Caco-2 (cell line): Measurements from ENCODE around the gene DNAJC1. TPM values are rescaled to one million over a fixed set of nuclear protein-coding genes. Genes with fewer than 3 reads are reported as not detected.

Experiments
- BruUV-seq: library from RNA; stranded (reverse); fragments of 400-500 nt; replicated peaks from 2 replicates; lab custom pipeline; 2021; lab: Mats Ljungman, UMichigan
- CTCF ChIA-PET: fragments of 300-600 bp; sonication (Branson Sonifier 250); formaldehyde crosslinking; loops from one replicate; lab custom pipeline; 2022; ENCODE audit warnings: antibody characterized with exemption; lab: Charles Lee
- POLR2A ChIA-PET: fragments of 300-600 bp; sonication (Branson Sonifier 250); formaldehyde crosslinking; loops from one replicate; lab custom pipeline; 2022; ENCODE audit warnings: antibody characterized with exemption; lab: Charles Lee
- DNase-seq, 2 experiments: peaks; one replicate each; pipeline versions ENCODE4 v3.0.0 to v3.0.0-alpha.2; 2020 to 2022
- H3K27me3 ChIP-seq: replicated peaks from 2 replicates; pipeline ENCODE4 v1.6.0; 2011; ENCODE audit warnings: low read length; ENCODE audit not compliant: control insufficient read depth, insufficient read depth
- H3K36me3 ChIP-seq: 2 replicates; pipeline ENCODE4 v1.5.1; 2011; ENCODE audit warnings: low read length; ENCODE audit not compliant: control insufficient read depth, insufficient read depth
- H3K4me1 ChIP-seq: fragments of 250-450 bp; sonication (Bioruptor Pico); 2 replicates; pipeline ENCODE4 v1.5.1; 2020; ENCODE audit warnings: mild to moderate bottlenecking
- H3K4me3 ChIP-seq: 2 replicates; pipeline ENCODE4 v1.5.1; 2011; ENCODE audit warnings: low read depth, mild to moderate bottlenecking, control low read depth, low read length
- H3K9me3 ChIP-seq: fragments of 250-450 bp; sonication (Bioruptor Pico); 2 replicates; pipeline ENCODE4 v1.5.1; 2020; ENCODE audit warnings: mild to moderate bottlenecking, moderate library complexity
- H3K27ac Mint-ChIP-seq: one replicate; pipeline ENCODE4 v1.8.0; 2022; ENCODE audit warnings: mixed read lengths; ENCODE audit not compliant: unreplicated experiment
- H3K27me3 Mint-ChIP-seq: one replicate; pipeline ENCODE4 v1.8.0; 2022; ENCODE audit warnings: mixed read lengths; ENCODE audit not compliant: insufficient read depth, unreplicated experiment
- H3K36me3 Mint-ChIP-seq: one replicate; pipeline ENCODE4 v1.8.0; 2022; ENCODE audit warnings: mild to moderate bottlenecking, mixed read lengths; ENCODE audit not compliant: insufficient read depth, unreplicated experiment
- H3K4me1 Mint-ChIP-seq: one replicate; pipeline ENCODE4 v1.8.0; 2022; ENCODE audit warnings: low read depth, mixed read lengths; ENCODE audit not compliant: unreplicated experiment
- H3K4me3 Mint-ChIP-seq: one replicate; pipeline ENCODE4 v1.8.0; 2022; ENCODE audit warnings: mild to moderate bottlenecking, moderate library complexity, mixed read lengths; ENCODE audit not compliant: unreplicated experiment
- H3K9me3 Mint-ChIP-seq: one replicate; pipeline ENCODE4 v1.8.0; 2022; ENCODE audit warnings: mixed read lengths; ENCODE audit not compliant: unreplicated experiment
- CTCF ChIP-seq, 2 experiments: fragments of 200-600 bp in 1 of 2; IDR thresholded peaks; 1 replicate in 1 of 2; 2 replicates in 1 of 2; pipeline versions ENCODE4 v1.5.1 to v1.8.0; 2011 to 2022; ENCODE audit warnings: antibody characterized with exemption in 1 of 2, control low read depth in 1 of 2, inconsistent platforms in 1 of 2, low read depth in 1 of 2, low read length in 1 of 2, mild to moderate bottlenecking in 1 of 2, moderate library complexity in 1 of 2; ENCODE audit not compliant: insufficient read depth in 1 of 2, severe bottlenecking in 1 of 2, unreplicated experiment in 1 of 2
- intact Hi-C: fragments of 100-400 bp; cut with micrococcal nuclease; formaldehyde crosslinking; loops from one replicate; pipeline ENCODE4 v1.10.0; 2022; ENCODE audit not compliant: unreplicated experiment
- total RNA-seq: library from RNA; stranded (reverse); gene quantifications from 2 replicates; pipeline ENCODE4 v1.2.3, GENCODE V29; 2022

Gene DNAJC1
- total RNA-seq, 1 experiment from 2014 or later: 50.7 TPM

DNA sequence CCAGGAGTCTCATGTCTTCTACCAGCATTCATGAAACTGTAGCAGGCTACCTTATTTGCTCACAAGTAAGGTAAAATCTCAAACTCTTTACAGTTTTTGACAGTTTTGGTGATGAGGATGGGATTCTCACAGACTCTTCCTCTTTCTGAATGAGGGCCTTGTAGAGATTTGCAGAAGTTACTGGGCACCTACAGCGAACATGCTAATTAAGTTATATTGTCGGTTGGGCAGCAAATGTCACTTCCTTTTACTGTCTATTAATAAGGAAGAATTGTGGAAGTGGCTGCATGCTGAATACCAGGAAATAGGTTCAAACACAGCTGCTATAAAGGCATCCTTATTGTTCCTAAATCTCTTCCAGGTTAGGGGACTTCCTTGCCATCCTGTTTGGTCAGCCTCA lies 189.6 kb downstream of the DNAJC1 start:
- no peak overlapping the region for H3K4me3 Mint-ChIP-seq
- no peak for DNase-seq
- no peak overlapping the region for H3K4me3 ChIP-seq
- no peaks in the 10 kb centered on the region for H3K27me3 ChIP-seq
- CTCF ChIA-PET: no interaction called here
- BruUV-seq: no TSS peak
- no peaks in the 10 kb centered on the region for H3K36me3 Mint-ChIP-seq
- H3K4me1 Mint-ChIP-seq: no peaks in the 10 kb centered on the region
- intact Hi-C loops: loop anchor here (10.0 kb wide), 1 partner anchor 319 kb away; no protein-coding TSS in a partner anchor
- no peaks in the 10 kb centered on the region for H3K27me3 Mint-ChIP-seq
- H3K9me3 ChIP-seq: no peaks in the 10 kb centered on the region
- H3K27ac Mint-ChIP-seq: no peak overlapping the region
- no peaks in the 10 kb centered on the region for H3K4me1 ChIP-seq
- H3K9me3 Mint-ChIP-seq: no peaks in the 10 kb centered on the region
- no peaks in the 10 kb centered on the region for H3K36me3 ChIP-seq
- POLR2A ChIA-PET: no interaction called here
- TF ChIP-seq CTCF (IDR thresholded peaks at IDR 0.05; ENCODE audit: insufficient read depth in 1 of 2, low read depth in 1 of 2, low read length in 1 of 2, severe bottlenecking in 1 of 2, unreplicated experiment in 1 of 2): no peak

GRCh38 chr10:21811245-21811585 lies 192.3 kb downstream of the DNAJC1 start:
- H3K4me1 ChIP-seq: no peaks in the 10 kb centered on the region
- ChIA-PET CTCF (interaction anchor here (0.5 kb wide), 1 partner anchor 957 kb away, joined by 6 read pairs; no protein-coding TSS in a partner anchor), POLR2A (no interaction called here)
- no peak overlapping the region for H3K4me3 ChIP-seq
- Mint-ChIP-seq H3K27ac (no peak overlapping the region), H3K36me3 (no peaks in the 10 kb centered on the region), H3K4me3 (no peak overlapping the region), H3K4me1 (no peaks in the 10 kb centered on the region), H3K27me3 (no peaks in the 10 kb centered on the region), H3K9me3 (no peaks in the 10 kb centered on the region)
- H3K9me3 ChIP-seq: no peaks in the 10 kb centered on the region
- TF ChIP-seq CTCF (IDR thresholded peaks at IDR 0.05; ENCODE audit: insufficient read depth in 1 of 2, low read depth in 1 of 2, low read length in 1 of 2, severe bottlenecking in 1 of 2, unreplicated experiment in 1 of 2): no peak
- H3K27me3 ChIP-seq: no peaks in the 10 kb centered on the region
- no peaks in the 10 kb centered on the region for H3K36me3 ChIP-seq
- no TSS peak for BruUV-seq
- intact Hi-C loops: loop anchor here (10.0 kb wide), 1 partner anchor 316 kb away; no protein-coding TSS in a partner anchor
- DNase-seq: no peak

DNA sequence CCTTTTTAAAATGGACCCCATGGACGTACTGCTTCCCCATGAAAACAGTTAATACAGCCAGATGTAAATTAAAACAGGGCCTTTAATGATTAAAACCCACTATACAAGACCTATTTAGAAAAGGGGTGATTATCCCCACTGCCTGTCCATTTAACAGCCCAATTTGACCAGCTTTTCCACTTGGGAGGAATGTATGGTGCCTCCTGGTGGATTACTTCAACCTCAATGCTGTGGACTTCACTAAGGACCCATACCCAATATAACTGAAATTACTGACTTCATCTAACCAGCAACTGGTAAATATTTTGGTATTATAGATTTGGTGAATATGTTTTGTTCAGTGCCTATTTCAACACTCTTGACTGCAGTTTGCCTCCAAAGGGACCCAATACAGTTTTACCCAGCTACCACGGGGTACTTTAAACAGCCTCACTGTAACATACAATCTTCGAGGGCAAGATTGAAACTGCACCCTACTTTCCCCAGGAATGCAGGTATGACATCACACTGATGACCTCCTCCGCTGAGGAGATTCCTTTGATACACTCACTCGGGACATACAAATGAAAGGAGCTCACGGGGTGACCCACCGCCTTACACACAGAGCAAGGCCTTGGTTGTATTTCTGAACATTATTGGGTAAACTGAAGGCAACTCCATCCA lies 192.8 kb downstream of the DNAJC1 start:
- no TSS peak for BruUV-seq
- H3K36me3 ChIP-seq: no peaks in the 10 kb centered on the region
- intact Hi-C loops: loop anchor here (10.0 kb wide), 1 partner anchor 316 kb away; no protein-coding TSS in a partner anchor
- no peaks in the 10 kb centered on the region for H3K4me1 ChIP-seq
- DNase-seq: no peak
- no peaks in the 10 kb centered on the region for H3K9me3 Mint-ChIP-seq
- no peak overlapping the region for H3K27ac Mint-ChIP-seq
- no peak overlapping the region for H3K4me3 Mint-ChIP-seq
- no peaks in the 10 kb centered on the region for H3K36me3 Mint-ChIP-seq
- no peaks in the 10 kb centered on the region for H3K27me3 ChIP-seq
- peak; percentile 12 to 21 for TF ChIP-seq CTCF (IDR thresholded peaks at IDR 0.05; ENCODE audit: insufficient read depth in 1 of 2, low read depth in 1 of 2, low read length in 1 of 2, severe bottlenecking in 1 of 2, unreplicated experiment in 1 of 2)
- H3K4me1 Mint-ChIP-seq: no peaks in the 10 kb centered on the region
- no peak overlapping the region for H3K4me3 ChIP-seq
- POLR2A ChIA-PET: no interaction called here
- H3K27me3 Mint-ChIP-seq: no peaks in the 10 kb centered on the region
- H3K9me3 ChIP-seq: no peaks in the 10 kb centered on the region
- CTCF ChIA-PET: interaction anchor here (0.5 kb wide), 1 partner anchor 956 kb away, joined by 6 read pairs; no protein-coding TSS in a partner anchor
